Measurements from ENCODE around the gene SPNS3.

Gene SPNS3

DNA sequence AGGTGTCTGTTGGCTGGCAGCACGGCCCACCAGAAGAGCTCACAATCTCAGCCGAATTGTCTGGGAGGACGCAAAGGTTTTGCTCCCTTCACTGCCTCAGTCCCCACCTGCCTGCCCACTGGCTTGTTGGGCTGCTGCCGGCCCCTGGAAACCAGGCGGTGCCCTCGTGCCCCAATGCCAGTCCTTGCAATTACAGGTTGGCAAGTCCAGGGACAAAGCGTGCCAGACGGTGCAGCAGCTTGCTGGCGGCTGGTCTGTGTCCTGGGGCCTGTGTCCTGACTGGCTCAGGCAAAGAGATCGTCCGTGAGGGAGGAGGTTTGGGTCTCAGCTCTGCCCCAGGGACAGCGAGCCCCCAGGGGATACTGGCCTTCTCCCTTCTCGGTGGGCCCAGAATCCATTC lies 40.4 kb downstream of the SPNS3 start:
- no peak for DNase-seq

GRCh38 chr17:4475001-4475400 lies 41.3 kb downstream of the SPNS3 start:
- DNase-seq, result no peak

DNA sequence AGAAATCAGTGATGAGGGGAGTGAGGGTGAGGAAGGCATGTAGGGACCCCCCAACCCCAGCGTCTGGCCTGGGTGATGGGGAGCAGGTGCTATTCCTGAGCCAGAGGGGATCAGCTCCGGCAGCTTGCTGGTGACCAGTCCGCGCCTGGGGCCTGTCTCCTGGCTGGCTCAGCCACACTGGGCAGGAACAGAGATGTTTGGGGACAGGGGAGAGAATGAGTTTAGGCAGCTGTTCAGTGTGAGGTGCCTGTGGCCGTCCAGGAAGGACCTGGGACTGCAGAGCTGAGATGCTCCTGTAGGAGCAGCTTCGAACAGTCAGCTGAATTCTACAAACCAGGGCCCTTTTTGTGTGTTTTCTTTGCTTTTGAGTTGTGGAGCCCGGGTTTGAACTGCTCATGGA lies 41.7 kb downstream of the SPNS3 start:
- no peak for DNase-seq

- DNase-seq, result no peak
These were observed 42.3 kb downstream of the SPNS3 start for GRCh38 chr17:4476017-4476416.

DNA sequence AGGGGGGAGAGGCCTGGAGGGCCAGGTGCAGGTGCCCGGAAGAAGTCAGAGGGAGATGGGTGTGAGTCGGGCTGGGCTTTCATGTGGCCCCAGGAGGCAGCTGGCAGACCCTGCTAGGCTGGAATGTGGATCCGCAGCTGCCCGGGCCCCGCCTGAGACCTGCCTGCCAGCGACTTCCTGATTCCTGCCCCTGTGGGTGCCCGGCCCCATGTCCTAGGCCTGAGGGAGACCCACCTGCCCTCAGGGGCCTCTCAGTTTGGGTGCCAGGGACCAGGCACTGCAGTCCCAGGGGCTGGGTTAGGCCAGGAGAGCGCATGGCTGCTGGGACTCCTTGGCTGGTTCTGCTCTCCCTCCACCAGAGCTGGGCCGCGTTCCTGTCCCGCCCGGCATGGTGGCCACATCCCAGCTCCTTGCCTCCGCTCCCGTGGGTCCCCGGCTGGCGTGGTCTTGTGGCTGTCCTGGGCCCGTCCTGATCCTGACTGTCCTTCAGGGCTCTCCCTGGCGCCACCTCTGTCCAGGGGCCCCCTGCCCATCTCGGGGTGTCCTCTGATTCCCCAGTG lies 42.9 kb downstream of the SPNS3 start:
- DNase-seq, result no peak

DNA sequence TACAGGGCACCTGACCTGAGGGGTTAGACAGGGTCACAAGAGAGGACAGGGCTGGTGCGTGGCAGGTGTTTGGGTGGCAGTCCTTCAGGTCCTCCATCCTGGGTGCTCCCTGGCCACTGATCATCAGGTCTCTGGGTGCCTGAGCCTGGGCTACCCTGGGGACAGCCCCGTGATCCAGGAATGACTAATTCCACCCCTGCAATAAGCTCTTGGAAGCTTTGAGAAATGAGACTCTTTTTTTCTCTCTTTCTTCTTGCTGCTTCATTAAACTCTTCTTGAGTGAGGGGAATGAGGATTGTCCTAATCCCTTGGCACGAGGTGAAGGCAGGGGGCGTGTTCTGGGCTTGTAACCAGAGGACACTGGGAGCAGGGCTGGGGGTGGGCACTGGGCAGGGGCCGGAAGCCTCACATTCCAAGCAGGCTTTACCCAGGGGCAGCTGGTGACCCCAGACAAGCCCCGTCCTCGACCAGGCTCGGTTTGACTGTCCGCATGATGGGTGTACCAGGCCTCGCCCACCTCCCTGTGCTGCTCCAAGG lies 43.6 kb downstream of the SPNS3 start:
- no peak for DNase-seq

- DNase-seq, result no peak
These were observed 44.6 kb downstream of the SPNS3 start for GRCh38 chr17:4478318-4478830.

DNA sequence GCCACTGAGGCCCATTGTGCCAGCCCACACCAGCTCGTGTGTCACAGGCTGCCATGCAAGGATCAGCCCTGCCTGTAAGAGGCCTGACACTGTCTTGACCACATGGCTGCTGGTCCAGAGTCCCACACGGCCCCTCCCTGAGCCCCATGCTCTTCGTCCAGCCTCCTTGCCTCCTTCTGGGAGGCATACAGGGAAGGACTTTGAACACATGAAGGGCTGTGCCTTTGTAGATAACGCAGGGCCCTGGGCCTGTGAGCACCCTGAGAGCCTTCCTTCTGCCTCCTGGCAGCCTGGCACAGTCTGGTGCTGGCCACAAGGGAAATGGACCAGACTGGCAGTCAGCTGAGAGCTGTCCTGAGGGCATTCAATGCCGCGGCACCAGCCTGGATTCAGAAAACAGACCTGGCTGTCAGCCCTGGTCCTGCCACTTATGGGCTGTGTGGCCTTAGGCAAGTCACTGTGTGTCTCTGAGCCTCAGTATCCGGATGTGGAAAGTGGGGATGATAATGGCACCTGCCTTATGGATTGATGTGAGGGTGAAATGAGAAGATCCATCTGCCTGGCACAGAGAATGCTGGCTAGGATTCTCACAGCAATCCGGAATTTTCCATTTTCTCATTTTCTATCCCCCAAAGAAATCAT lies 45.7 kb downstream of the SPNS3 start:
- DNase-seq, result no peak

DNA sequence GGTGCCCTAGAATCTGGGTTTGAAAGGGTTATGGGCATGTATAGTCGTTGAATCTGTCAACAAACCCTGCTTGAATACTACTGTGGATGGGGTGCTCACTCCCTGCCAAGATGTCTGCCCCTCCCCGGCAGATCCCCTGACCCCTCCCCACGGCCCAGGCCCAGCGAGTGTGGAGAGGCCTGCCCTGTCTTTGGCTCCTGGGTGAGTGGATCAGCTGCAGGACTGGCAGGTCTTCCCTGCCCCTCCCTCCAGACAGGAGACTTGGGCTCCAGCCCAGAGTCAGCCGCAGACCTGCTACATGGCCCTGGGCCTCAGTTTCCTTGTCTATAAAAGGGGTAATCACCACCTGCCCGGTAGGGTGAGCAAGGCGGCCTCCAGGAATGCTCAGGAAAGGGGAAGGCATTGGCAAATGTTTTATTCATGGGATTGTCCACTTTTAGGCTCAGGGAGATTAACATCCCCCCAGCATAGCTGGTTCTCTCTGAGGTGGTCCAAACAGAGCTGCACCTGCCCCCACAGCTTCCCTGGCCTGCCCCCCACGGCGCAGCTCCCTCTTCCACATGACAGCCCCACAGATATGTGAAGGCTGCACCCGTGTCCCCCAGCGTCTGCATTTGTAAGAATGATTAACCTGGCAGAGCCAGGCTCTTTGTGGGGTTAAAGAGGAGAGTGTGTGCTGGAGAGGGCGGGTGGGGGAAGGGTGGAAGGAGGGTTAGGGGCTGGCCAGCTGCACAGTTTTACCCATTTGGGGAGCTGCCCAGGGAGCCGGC lies 46.4 kb downstream of the SPNS3 start:
- DNase-seq, result no peak

- no peak for DNase-seq
These were observed 47.5 kb downstream of the SPNS3 start for GRCh38 chr17:4480929-4481898.

DNA sequence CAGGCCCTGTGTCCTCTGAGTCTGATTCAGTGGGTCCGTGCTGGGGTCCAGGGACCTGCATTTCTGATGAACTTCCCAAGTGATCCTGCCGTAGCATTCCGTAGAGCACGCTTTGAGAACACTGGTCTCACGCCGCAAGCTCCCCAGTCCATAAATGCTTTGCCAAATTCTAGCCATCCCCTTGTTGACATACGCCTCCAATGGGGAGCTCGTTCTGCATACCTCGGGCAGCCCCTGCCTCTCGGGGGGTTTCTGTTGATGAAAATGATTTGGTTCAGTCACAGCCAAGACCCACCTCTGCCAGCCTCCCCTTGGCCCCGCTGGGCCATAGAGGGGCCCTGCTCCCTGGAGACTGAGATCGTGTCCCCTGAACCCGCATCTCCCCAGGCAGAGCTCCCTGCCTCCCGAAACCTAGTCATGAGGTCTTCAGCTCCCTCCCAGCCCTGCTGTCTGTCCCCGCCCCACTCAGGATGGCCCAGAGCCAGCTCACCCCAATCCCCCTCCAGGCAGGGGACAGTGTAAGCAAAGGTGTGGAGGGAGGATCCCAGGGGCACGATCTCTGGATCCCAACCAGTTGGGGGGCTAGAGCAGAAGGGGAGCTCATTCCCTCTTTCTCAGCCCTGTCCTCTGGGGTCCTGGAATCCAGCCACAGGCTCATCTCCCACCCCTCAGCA lies 48.7 kb downstream of the SPNS3 start:
- no peak for DNase-seq

- DNase-seq, result peak; percentile 10
These were observed 49.5 kb downstream of the SPNS3 start for GRCh38 chr17:4483012-4483840.

DNA sequence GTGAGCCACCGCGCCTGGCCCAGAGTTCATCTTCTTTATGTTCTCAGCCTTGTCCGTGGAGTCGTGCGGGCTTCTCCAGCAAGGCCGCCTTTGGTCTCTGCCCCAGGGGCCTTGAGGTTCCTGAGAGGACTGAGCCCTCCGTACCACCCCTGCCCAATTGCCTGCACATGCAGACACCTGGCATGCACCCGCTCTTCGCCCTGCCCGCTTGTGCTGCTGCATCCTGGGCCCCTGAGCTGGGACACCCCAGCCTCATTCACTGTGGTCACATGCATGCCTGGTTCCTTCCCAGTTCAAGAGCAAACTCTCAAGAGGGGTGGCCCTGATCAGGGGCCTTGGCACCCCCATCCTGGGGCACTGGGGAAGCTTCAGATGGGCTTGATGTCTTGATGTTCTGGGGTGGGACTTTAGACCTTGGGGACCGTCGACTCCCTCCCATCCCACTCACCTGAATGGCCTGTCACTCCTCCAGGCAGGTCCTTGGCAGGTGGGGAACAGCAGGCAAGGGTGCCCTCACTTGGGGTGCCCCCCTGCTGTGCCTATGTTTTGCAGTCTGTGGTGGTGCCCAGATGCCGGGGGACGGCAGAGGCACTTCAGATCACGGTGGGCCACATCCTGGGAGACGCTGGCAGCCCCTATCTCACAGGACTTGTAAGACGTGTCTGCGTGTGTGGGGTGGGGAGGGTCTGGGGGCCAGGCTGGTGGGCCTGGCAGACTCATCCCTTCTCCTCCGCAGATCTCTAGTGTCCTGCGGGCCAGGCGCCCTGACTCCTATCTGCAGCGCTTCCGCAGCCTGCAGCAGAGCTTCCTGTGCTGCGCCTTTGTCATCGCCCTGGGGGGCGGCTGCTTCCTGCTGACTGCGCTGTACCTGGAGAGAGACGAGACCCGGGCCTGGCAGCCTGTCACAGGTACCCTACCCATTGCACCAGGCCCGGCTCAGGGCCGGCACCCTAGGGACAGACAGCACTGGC lies 52.2 kb downstream of the SPNS3 start:
- DNase-seq, result no peak

GRCh38 chr17:4487296-4487695 lies 53.6 kb downstream of the SPNS3 start:
- DNase-seq, result no peak

- DNase-seq, result no peak
These were observed 54.3 kb downstream of the SPNS3 start for GRCh38 chr17:4487820-4488716.

GRCh38 chr17:4488989-4489595 lies 55.4 kb downstream of the SPNS3 start:
- DNase-seq, result no peak

DNA sequence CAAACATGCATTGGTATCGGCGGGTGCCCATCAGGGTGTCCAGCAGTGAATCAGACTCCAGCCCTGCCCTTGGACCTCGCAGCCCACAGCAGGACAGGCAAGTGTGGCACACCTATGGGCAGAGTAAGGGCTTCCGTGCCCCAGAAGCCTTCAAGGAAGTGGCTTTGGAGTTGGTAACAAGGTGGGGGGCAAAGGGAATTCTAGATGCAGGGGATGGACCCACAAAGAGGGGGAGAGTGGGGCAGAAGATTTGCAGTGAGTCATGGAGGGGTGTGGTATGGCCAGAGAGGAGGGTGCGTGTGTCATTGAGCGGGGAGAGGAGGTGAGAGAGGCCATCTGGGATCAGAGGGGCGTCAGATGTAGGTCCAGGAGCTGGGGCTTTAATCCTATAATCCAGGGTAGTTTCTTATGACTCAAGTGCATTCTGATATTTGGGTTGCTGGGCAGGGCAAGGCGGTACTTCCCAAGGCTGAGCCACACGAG lies 56.4 kb downstream of the SPNS3 start:
- no peak for DNase-seq

- DNase-seq, result no peak
These were observed 56.9 kb downstream of the SPNS3 start for GRCh38 chr17:4490637-4491061.

All from NCI-H2029 (cell line).